VCaP (cell line): ENCODE data around the gene MIA2.
"Not testable (repeated sequence)": the region's sequence is repeated elsewhere in the genome, so short reads cannot be mapped to it uniquely, and the experiment has no call there.

Experiments used
- H3K27ac ChIP-seq: fragments of 450-650 bp; 2 replicates; pipeline ENCODE4 v1.5.1; 2017
- CTCF ChIP-seq: fragments of 450-650 bp; conservative IDR thresholded peaks from 2 replicates; pipeline ENCODE4 v1.5.1; 2017; ENCODE audit warnings: mild to moderate bottlenecking, moderate library complexity

MIA2 gene

DNA sequence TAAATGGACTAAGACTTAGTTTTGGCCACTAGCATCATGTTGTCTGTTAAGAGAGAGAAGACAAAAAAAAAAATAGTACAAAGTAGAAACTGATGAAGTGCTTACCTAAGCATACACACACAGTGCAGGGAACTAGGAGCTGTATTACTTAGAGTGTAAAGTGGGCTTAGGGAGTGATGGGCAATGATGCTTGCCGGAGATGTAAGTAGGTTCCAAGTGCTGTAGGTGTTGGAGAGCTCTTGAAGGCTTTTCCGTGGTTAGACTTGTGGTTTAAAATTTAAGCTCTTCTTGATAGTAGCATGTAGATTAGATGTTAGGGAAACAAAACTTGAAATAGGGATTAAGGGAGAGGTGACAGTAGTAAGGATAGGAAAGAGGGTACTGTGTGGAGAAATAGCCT, 34.7 kb downstream of the MIA2 start:
- TF ChIP-seq CTCF = no peak
- peak overlapping the region; percentile 98; the same call in 1 of the 2 replicates for H3K27ac ChIP-seq

- no peak overlapping the region for H3K27ac ChIP-seq
- no peak for TF ChIP-seq CTCF
Observed at GRCh38 chr14:39272918-39273317, 39.2 kb downstream of the MIA2 start.

- no peak for TF ChIP-seq CTCF
- no peak overlapping the region for H3K27ac ChIP-seq
Observed at GRCh38 chr14:39275395-39275794, 41.7 kb downstream of the MIA2 start.

- no peak for TF ChIP-seq CTCF
- no peak overlapping the region for H3K27ac ChIP-seq
Observed at GRCh38 chr14:39276005-39276404, 42.3 kb downstream of the MIA2 start.

DNA sequence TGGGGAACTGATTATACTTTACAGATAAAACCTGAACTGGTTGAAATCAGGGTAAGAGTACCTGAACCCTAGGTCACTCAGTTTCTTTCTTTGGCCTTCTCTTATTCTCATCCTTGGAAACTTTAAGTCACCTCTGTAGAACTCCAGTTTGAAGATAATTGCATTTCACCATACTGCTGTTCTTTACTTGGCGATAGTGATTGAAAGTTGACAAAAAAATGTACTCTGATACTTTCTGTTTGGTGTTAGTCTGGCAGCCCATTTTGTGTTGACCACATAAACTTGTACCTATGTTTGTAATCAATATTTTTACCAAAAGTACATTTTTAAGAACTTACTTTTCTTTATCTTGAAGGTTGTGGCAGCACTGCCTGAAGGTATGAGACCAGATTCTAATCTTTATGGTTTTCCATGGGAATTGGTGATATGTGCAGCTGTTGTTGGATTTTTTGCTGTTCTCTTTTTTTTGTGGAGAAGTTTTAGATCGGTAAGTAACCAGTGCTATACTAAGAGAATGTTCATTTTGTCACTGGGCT, 42.9 kb downstream of the MIA2 start:
- no peak overlapping the region for H3K27ac ChIP-seq
- TF ChIP-seq CTCF = no peak

- H3K27ac ChIP-seq = no peak overlapping the region
- TF ChIP-seq CTCF = no peak
Observed at GRCh38 chr14:39279515-39279914, 45.8 kb downstream of the MIA2 start.

- H3K27ac ChIP-seq = not testable (repeated sequence)
Observed at GRCh38 chr14:39280678-39281077, 47.0 kb downstream of the MIA2 start.

- no peak overlapping the region for H3K27ac ChIP-seq
- no peak for TF ChIP-seq CTCF
Observed at GRCh38 chr14:39289523-39289922, 55.8 kb downstream of the MIA2 start.
